ENCODE measurements around the gene KIAA1958.
"Not testable (repeated sequence)": the region's sequence is repeated elsewhere in the genome, so short reads cannot be mapped to it uniquely, and the experiment has no call there.

Gene KIAA1958

DNA sequence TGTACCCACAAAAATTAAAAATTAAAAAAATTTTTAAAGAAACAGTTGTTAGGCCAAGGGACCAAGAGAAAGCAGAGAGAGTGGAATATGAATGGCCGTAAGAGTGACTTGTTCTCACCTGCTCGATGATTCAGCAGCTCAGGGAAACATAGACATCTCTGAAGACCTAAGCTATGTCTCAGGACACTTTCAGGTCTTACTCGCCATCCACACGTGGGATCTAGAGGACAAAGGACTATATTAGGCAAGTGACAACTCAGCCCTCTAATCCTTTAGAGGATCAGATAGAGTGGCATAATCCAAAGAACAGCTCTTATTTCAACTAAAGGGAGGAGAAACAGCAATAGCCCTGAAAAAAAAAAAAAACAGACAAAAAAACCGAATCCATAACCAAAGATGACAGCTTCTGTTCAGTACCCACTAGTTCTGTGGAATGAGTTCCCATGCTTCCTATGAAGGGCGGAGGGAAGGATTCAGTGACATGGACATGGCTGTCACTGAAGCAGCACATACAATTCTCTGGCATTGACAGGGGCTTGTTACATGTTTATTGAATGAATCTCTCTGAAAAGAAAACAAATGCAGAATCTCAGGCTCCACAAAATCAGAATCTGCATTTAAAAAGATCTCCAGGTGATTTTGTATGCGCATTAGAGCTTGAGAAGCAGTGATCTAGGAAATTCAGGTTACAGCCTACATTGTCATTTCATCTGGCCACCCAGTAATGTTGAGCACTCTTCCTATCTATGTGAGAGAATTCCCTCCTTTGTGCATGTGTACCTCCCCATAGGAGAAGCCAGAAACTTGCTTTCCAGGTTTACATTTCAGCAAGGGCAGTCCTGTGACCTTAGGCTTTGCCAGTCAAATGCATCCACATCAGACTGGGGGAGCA, 96.0 kb downstream of the KIAA1958 start:
- Histone ChIP-seq H2BK15ac (replicated peaks; ENCODE audit: low read depth) (no peak overlapping the region), H3K4me1 (ENCODE audit: control insufficient read depth, low read depth, low read length) (peaks cover 4% of the 10 kb centered on the region), H3K36me3 (ENCODE audit: control insufficient read depth, insufficient read depth, low read length) (no peaks in the 10 kb centered on the region), H3K79me1 (ENCODE audit: low read length) (peaks cover 4% of the 10 kb centered on the region), H2BK120ac (ENCODE audit: low read depth, low read length) (no peak overlapping the region), H4K8ac (ENCODE audit: low read depth, low read length) (no peak overlapping the region), H3K27me3 (ENCODE audit: insufficient read depth, low read length, poor library complexity) (no peaks in the 10 kb centered on the region), H3K27ac (ENCODE audit: low read depth, low read length) (no peak overlapping the region), H3K4ac (ENCODE audit: low read depth, low read length) (no peak overlapping the region), H3K79me2 (ENCODE audit: control insufficient read depth, insufficient read depth, low read length) (peaks cover 2% of the 10 kb centered on the region), H4K5ac (ENCODE audit: low read length) (no peak overlapping the region), H2AK5ac (ENCODE audit: low read length) (no peak overlapping the region), H3K9ac (ENCODE audit: low read length) (no peak overlapping the region), H3K56ac (ENCODE audit: low read length) (no peak overlapping the region), H2BK5ac (ENCODE audit: low read length) (no peak overlapping the region), H3K4me3 (ENCODE audit: low read length) (no peak overlapping the region), H3K18ac (ENCODE audit: low read length) (no peak overlapping the region), H3K23ac (ENCODE audit: low read length) (no peak overlapping the region), H3K4me2 (ENCODE audit: low read length) (no peak overlapping the region)
- peak; percentile 32 for DNase-seq
- WGBS (ENCODE audit: extremely low coverage, insufficient coverage, low lambda C conversion rate), result no CpG with 5 or more reads among the region's 7 CpGs

DNA sequence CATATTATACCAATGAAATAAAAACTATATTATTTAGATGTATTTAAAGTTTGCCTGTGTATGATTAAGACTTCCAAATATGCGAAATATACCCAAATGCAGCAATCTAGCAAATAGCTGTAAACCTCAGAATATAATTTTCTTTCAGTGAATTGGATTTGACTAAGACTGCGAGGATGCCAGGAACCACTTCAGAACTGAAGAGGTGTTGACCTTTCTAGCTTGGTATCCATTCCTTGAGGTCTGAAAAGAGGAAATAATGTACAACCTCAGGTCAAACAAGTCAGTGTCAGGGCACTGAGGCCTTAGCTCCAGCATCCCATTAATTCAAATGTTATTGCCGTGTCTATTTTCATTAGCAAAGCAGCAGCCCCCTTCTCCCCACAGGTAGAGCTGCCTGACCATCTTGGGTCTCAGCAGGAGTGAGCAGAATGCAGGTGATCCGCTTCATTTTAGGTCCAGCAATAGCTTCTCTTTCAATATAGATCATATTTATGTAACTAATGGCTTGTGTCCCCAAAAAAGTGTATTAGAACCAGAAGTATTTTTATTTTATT, 100.0 kb downstream of the KIAA1958 start:
- peaks cover 4% of the 10 kb centered on the region for H3K4me1 ChIP-seq (ENCODE audit: control insufficient read depth, low read depth, low read length)
- no peak overlapping the region for H3K4ac ChIP-seq (ENCODE audit: low read depth, low read length)
- H3K27me3 ChIP-seq (ENCODE audit: insufficient read depth, low read length, poor library complexity), result no peaks in the 10 kb centered on the region
- no peak overlapping the region for H2BK120ac ChIP-seq (ENCODE audit: low read depth, low read length)
- no peaks in the 10 kb centered on the region for H3K79me2 ChIP-seq (ENCODE audit: control insufficient read depth, insufficient read depth, low read length)
- DNase-seq, result no peak
- WGBS (ENCODE audit: extremely low coverage, insufficient coverage, low lambda C conversion rate), result no CpG with 5 or more reads among the region's 4 CpGs
- no peak overlapping the region for H3K4me3 ChIP-seq (ENCODE audit: low read length)
- peaks cover 2% of the 10 kb centered on the region for H3K79me1 ChIP-seq (ENCODE audit: low read length)
- no peak overlapping the region for H4K5ac ChIP-seq (ENCODE audit: low read length)
- H2AK5ac ChIP-seq (ENCODE audit: low read length), result no peak overlapping the region
- no peak overlapping the region for H4K8ac ChIP-seq (ENCODE audit: low read depth, low read length)
- H3K27ac ChIP-seq (ENCODE audit: low read depth, low read length), result no peak overlapping the region
- no peak overlapping the region for H2BK15ac ChIP-seq (replicated peaks; ENCODE audit: low read depth)
- no peak overlapping the region for H3K23ac ChIP-seq (ENCODE audit: low read length)
- no peak overlapping the region for H3K9ac ChIP-seq (ENCODE audit: low read length)
- H3K36me3 ChIP-seq (ENCODE audit: control insufficient read depth, insufficient read depth, low read length), result no peaks in the 10 kb centered on the region
- no peak overlapping the region for H3K4me2 ChIP-seq (ENCODE audit: low read length)
- H3K56ac ChIP-seq (ENCODE audit: low read length), result no peak overlapping the region
- H3K18ac ChIP-seq (ENCODE audit: low read length), result no peak overlapping the region
- H2BK5ac ChIP-seq (ENCODE audit: low read length), result no peak overlapping the region

DNA sequence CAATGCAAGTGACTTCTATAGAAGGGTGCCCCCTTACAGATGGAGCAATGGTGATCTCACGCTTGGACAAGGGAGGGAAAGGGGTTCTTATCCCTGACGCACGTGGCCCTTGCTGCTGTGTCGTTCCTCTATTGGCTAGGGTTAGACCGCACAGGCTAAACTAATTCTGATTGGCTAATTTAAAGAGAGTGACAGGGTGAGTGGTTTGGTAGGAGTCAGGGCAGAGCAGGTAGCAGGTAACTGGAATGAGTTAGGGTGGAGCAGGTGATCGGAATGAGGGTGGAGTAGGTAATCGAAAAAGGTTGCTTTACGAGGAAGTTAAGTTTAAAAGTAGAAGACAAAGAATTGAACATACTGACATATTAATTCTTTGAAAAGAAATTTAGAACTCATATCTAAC, 105.2 kb downstream of the KIAA1958 start:
- not testable (repeated sequence) for DNase-seq; H3K9ac ChIP-seq (ENCODE audit: low read length); H3K4me1 ChIP-seq (ENCODE audit: control insufficient read depth, low read depth, low read length); H3K18ac ChIP-seq (ENCODE audit: low read length); H2BK120ac ChIP-seq (ENCODE audit: low read depth, low read length); H3K27ac ChIP-seq (ENCODE audit: low read depth, low read length); H4K8ac ChIP-seq (ENCODE audit: low read depth, low read length); H2BK15ac ChIP-seq (replicated peaks; ENCODE audit: low read depth); H3K36me3 ChIP-seq (ENCODE audit: control insufficient read depth, insufficient read depth, low read length); H3K27me3 ChIP-seq (ENCODE audit: insufficient read depth, low read length, poor library complexity); H4K5ac ChIP-seq (ENCODE audit: low read length); H3K4me2 ChIP-seq (ENCODE audit: low read length); H2BK5ac ChIP-seq (ENCODE audit: low read length); H3K4ac ChIP-seq (ENCODE audit: low read depth, low read length); H3K79me2 ChIP-seq (ENCODE audit: control insufficient read depth, insufficient read depth, low read length); H3K79me1 ChIP-seq (ENCODE audit: low read length); H3K4me3 ChIP-seq (ENCODE audit: low read length); H3K56ac ChIP-seq (ENCODE audit: low read length); H2AK5ac ChIP-seq (ENCODE audit: low read length); H3K23ac ChIP-seq (ENCODE audit: low read length)
- WGBS (ENCODE audit: extremely low coverage, insufficient coverage, low lambda C conversion rate), result no CpG with 5 or more reads among the region's 8 CpGs

- H3K4me3 ChIP-seq (ENCODE audit: low read length), result no peak overlapping the region
- no peak overlapping the region for H2BK120ac ChIP-seq (ENCODE audit: low read depth, low read length)
- H3K23ac ChIP-seq (ENCODE audit: low read length), result no peak overlapping the region
- H3K79me1 ChIP-seq (ENCODE audit: low read length), result peaks cover 10% of the 10 kb centered on the region
- H2AK5ac ChIP-seq (ENCODE audit: low read length), result no peak overlapping the region
- no peak overlapping the region for H3K4ac ChIP-seq (ENCODE audit: low read depth, low read length)
- no peaks in the 10 kb centered on the region for H3K27me3 ChIP-seq (ENCODE audit: insufficient read depth, low read length, poor library complexity)
- H3K27ac ChIP-seq (ENCODE audit: low read depth, low read length), result no peak overlapping the region
- no peak overlapping the region for H2BK5ac ChIP-seq (ENCODE audit: low read length)
- no peak overlapping the region for H4K5ac ChIP-seq (ENCODE audit: low read length)
- no peaks in the 10 kb centered on the region for H3K4me1 ChIP-seq (ENCODE audit: control insufficient read depth, low read depth, low read length)
- WGBS (ENCODE audit: extremely low coverage, insufficient coverage, low lambda C conversion rate), result no CpG with 5 or more reads among the region's 3 CpGs
- no peak overlapping the region for H3K9ac ChIP-seq (ENCODE audit: low read length)
- DNase-seq, result no peak
- H4K8ac ChIP-seq (ENCODE audit: low read depth, low read length), result no peak overlapping the region
- no peak overlapping the region for H3K4me2 ChIP-seq (ENCODE audit: low read length)
- no peaks in the 10 kb centered on the region for H3K36me3 ChIP-seq (ENCODE audit: control insufficient read depth, insufficient read depth, low read length)
- peaks cover 2% of the 10 kb centered on the region for H3K79me2 ChIP-seq (ENCODE audit: control insufficient read depth, insufficient read depth, low read length)
- no peak overlapping the region for H3K56ac ChIP-seq (ENCODE audit: low read length)
- H3K18ac ChIP-seq (ENCODE audit: low read length), result no peak overlapping the region
- no peak overlapping the region for H2BK15ac ChIP-seq (replicated peaks; ENCODE audit: low read depth)
These were observed 113.1 kb downstream of the KIAA1958 start for GRCh38 chr9:112599732-112600131.

DNA sequence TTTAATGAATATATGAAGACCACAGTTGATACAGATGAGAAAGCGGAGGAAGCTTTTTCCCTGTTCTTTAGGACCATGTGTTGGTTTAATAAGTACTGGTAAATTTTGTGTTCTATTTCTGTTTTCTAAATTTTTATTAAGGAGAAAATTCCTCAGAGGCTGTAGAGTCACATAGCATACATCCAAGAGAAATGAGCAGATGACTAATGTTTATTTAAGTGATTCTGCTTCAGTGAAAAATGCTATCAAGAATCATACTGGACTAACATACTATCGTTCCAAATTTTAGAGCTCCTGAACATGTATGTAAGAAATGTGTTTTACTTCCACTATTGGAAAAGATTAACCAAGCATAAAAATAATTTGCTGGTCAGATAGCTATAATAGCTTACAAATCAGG, 115.0 kb downstream of the KIAA1958 start:
- no CpG with 5 or more reads among the region's 2 CpGs for WGBS (ENCODE audit: extremely low coverage, insufficient coverage, low lambda C conversion rate)
- H3K36me3 ChIP-seq (ENCODE audit: control insufficient read depth, insufficient read depth, low read length), result no peaks in the 10 kb centered on the region
- H3K56ac ChIP-seq (ENCODE audit: low read length), result no peak overlapping the region
- H4K8ac ChIP-seq (ENCODE audit: low read depth, low read length), result no peak overlapping the region
- H3K18ac ChIP-seq (ENCODE audit: low read length), result no peak overlapping the region
- H3K4me2 ChIP-seq (ENCODE audit: low read length), result no peak overlapping the region
- H4K5ac ChIP-seq (ENCODE audit: low read length), result no peak overlapping the region
- no peak overlapping the region for H2BK120ac ChIP-seq (ENCODE audit: low read depth, low read length)
- H2BK15ac ChIP-seq (replicated peaks; ENCODE audit: low read depth), result no peak overlapping the region
- H3K4ac ChIP-seq (ENCODE audit: low read depth, low read length), result no peak overlapping the region
- no peaks in the 10 kb centered on the region for H3K4me1 ChIP-seq (ENCODE audit: control insufficient read depth, low read depth, low read length)
- no peak overlapping the region for H3K27ac ChIP-seq (ENCODE audit: low read depth, low read length)
- no peak for DNase-seq
- H2AK5ac ChIP-seq (ENCODE audit: low read length), result no peak overlapping the region
- peaks cover 12% of the 10 kb centered on the region for H3K79me1 ChIP-seq (ENCODE audit: low read length)
- H3K27me3 ChIP-seq (ENCODE audit: insufficient read depth, low read length, poor library complexity), result no peaks in the 10 kb centered on the region
- H3K4me3 ChIP-seq (ENCODE audit: low read length), result no peak overlapping the region
- peaks cover 2% of the 10 kb centered on the region for H3K79me2 ChIP-seq (ENCODE audit: control insufficient read depth, insufficient read depth, low read length)
- H3K9ac ChIP-seq (ENCODE audit: low read length), result no peak overlapping the region
- H2BK5ac ChIP-seq (ENCODE audit: low read length), result no peak overlapping the region
- no peak overlapping the region for H3K23ac ChIP-seq (ENCODE audit: low read length)

Data from mesendoderm (in vitro differentiated cells).